WTC11 (cell line): Measurements from ENCODE around the gene ERICH6B. TPM values are rescaled to one million over a fixed set of nuclear protein-coding genes. Genes with fewer than 3 reads are reported as not detected.

ENCODE experiments used
- ATAC-seq: fragments of 200-7000 bp; cut with Tn5 transposase; 2 replicates; pipeline ENCODE4 v1.10.0; 2021; ENCODE audit warnings: mild to moderate bottlenecking, moderate library complexity
- CTCF ChIA-PET: fragments of 300-600 bp; sonication (Branson Sonifier 250); formaldehyde crosslinking; loops from one replicate; lab custom pipeline; 2021; ENCODE audit warnings: antibody characterized with exemption; lab: Charles Lee
- POLR2A ChIA-PET: fragments of 350-600 bp; sonication (Branson Sonifier 250); formaldehyde crosslinking; loops from one replicate; lab custom pipeline; 2021; ENCODE audit warnings: antibody characterized with exemption; lab: Charles Lee
- DNase-seq: peaks from one replicate; pipeline ENCODE4 v3.0.0; 2021; ENCODE audit warnings: low spot score
- H3K27ac Mint-ChIP-seq: 2 replicates; pipeline ENCODE4 v1.8.0; 2021; ENCODE audit warnings: mixed read lengths
- H3K27me3 Mint-ChIP-seq: 2 replicates; pipeline ENCODE4 v1.8.0; 2021; ENCODE audit warnings: low read depth, mild to moderate bottlenecking, moderate library complexity, mixed read lengths
- H3K36me3 Mint-ChIP-seq: 2 replicates; pipeline ENCODE4 v1.8.0; 2021; ENCODE audit warnings: mixed read lengths
- H3K4me1 Mint-ChIP-seq: 2 replicates; pipeline ENCODE4 v1.8.0; 2022; ENCODE audit warnings: mixed read lengths
- H3K4me3 Mint-ChIP-seq: 2 replicates; pipeline ENCODE4 v1.8.0; 2021; ENCODE audit warnings: mild to moderate bottlenecking, moderate library complexity, mixed read lengths
- H3K9me3 Mint-ChIP-seq: 2 replicates; pipeline ENCODE4 v1.8.0; 2021; ENCODE audit warnings: mixed read lengths
- AR ChIP-seq: fragments of 250-450 bp; sonication (Bioruptor Pico); IDR thresholded peaks from 2 replicates; pipeline ENCODE4 v1.9.0; 2021; ENCODE audit warnings: mild to moderate bottlenecking
- ATF3 ChIP-seq: sonication (generic); formaldehyde crosslinking; conservative IDR thresholded peaks from 2 replicates; pipeline ENCODE4 v1.8.1; 2022; ENCODE audit warnings: mild to moderate bottlenecking, missing genetic modification reagents
- CREM ChIP-seq: sonication (generic); formaldehyde crosslinking; IDR thresholded peaks from 2 replicates; pipeline ENCODE4 v1.8.1; 2022; ENCODE audit warnings: mild to moderate bottlenecking, missing genetic modification reagents, moderate library complexity
- E2F4 ChIP-seq: sonication (generic); formaldehyde crosslinking; IDR thresholded peaks from 2 replicates; pipeline ENCODE4 v1.8.1; 2022; ENCODE audit warnings: low read depth, mild to moderate bottlenecking, moderate library complexity, missing genetic modification reagents, borderline replicate concordance
- FOXP4 ChIP-seq: sonication (generic); formaldehyde crosslinking; IDR thresholded peaks from 2 replicates; pipeline ENCODE4 v1.8.0; 2022; ENCODE audit warnings: mild to moderate bottlenecking, missing genetic modification reagents
- GABPB1 ChIP-seq: sonication (generic); formaldehyde crosslinking; IDR thresholded peaks from 2 replicates; pipeline ENCODE4 v1.8.1; 2023; ENCODE audit warnings: mild to moderate bottlenecking, missing genetic modification reagents
- GRHL2 ChIP-seq: fragments of 250-450 bp; sonication (Bioruptor Pico); IDR thresholded peaks from 2 replicates; pipeline ENCODE4 v1.8.0; 2022; ENCODE audit warnings: mild to moderate bottlenecking, moderate library complexity; ENCODE audit not compliant: insufficient replicate concordance, severe bottlenecking
- HMGXB4 ChIP-seq: sonication (generic); formaldehyde crosslinking; IDR thresholded peaks from 2 replicates; pipeline ENCODE4 v1.8.1; 2023; ENCODE audit warnings: mild to moderate bottlenecking, moderate library complexity, missing genetic modification reagents
- JUN ChIP-seq: sonication (generic); formaldehyde crosslinking; IDR thresholded peaks from 2 replicates; pipeline ENCODE4 v1.8.0; 2023; ENCODE audit warnings: mild to moderate bottlenecking, missing genetic modification reagents
- KAT7 ChIP-seq: sonication (generic); formaldehyde crosslinking; IDR thresholded peaks from 2 replicates; pipeline ENCODE4 v1.8.1; 2023; ENCODE audit warnings: missing genetic modification reagents, mild to moderate bottlenecking, borderline replicate concordance
- MYBL2 ChIP-seq: sonication (generic); formaldehyde crosslinking; IDR thresholded peaks from 2 replicates; pipeline ENCODE4 v1.8.1; 2023; ENCODE audit warnings: mild to moderate bottlenecking, moderate library complexity, missing genetic modification reagents
- NFATC4 ChIP-seq: fragments of 250-450 bp; sonication (Bioruptor Pico); IDR thresholded peaks from 2 replicates; pipeline ENCODE4 v1.9.0; 2021; ENCODE audit warnings: mild to moderate bottlenecking
- PRDM15 ChIP-seq: sonication (generic); formaldehyde crosslinking; IDR thresholded peaks from 2 replicates; pipeline ENCODE4 v1.8.0; 2022; ENCODE audit warnings: missing genetic modification reagents
- SMAD3 ChIP-seq: sonication (generic); formaldehyde crosslinking; IDR thresholded peaks from 2 replicates; pipeline ENCODE4 v1.8.0; 2022; ENCODE audit warnings: missing genetic modification reagents, mild to moderate bottlenecking, borderline replicate concordance
- SP1 ChIP-seq: sonication (generic); formaldehyde crosslinking; conservative IDR thresholded peaks from 2 replicates; pipeline ENCODE4 v1.8.1; 2022; ENCODE audit warnings: missing genetic modification reagents
- ZBTB43 ChIP-seq: sonication (generic); formaldehyde crosslinking; IDR thresholded peaks from 2 replicates; pipeline ENCODE4 v1.8.1; 2023; ENCODE audit warnings: mild to moderate bottlenecking, missing genetic modification reagents
- ZNF416 ChIP-seq: fragments of 250-450 bp; sonication (Bioruptor Pico); IDR thresholded peaks from 2 replicates; pipeline ENCODE4 v1.9.0; 2021; ENCODE audit warnings: mild to moderate bottlenecking, inconsistent platforms
- total RNA-seq: library from RNA; stranded (reverse); gene quantifications from 3 replicates; pipeline ENCODE4 v1.2.3, GENCODE V29; 2021

Gene ERICH6B
- total RNA-seq, 1 experiment from 2014 or later: not detected

- ATAC-seq: no peak
- H3K36me3 Mint-ChIP-seq: peaks cover 19% of the 10 kb centered on the region
- H3K27ac Mint-ChIP-seq: no peak overlapping the region
- H3K9me3 Mint-ChIP-seq: no peaks in the 10 kb centered on the region
- H3K4me1 Mint-ChIP-seq: no peaks in the 10 kb centered on the region
- ChIA-PET POLR2A (no interaction called here), CTCF (no interaction called here)
- H3K27me3 Mint-ChIP-seq: no peaks in the 10 kb centered on the region
- H3K4me3 Mint-ChIP-seq: no peak overlapping the region
- DNase-seq: no peak
- TF ChIP-seq FOXP4 (no peak), HMGXB4 (no peak), GRHL2 (CRISPR knock-in tag) (no peak), SP1 (no peak), NFATC4 (CRISPR knock-in tag) (no peak), CREM (CRISPR knock-in tag) (no peak), ZBTB43 (CRISPR knock-in tag) (no peak), KAT7 (CRISPR knock-in tag) (no peak), MYBL2 (CRISPR knock-in tag) (no peak), GABPB1 (CRISPR knock-in tag) (no peak), ZNF416 (CRISPR knock-in tag) (no peak), JUN (CRISPR knock-in tag) (no peak), ATF3 (no peak), PRDM15 (CRISPR knock-in tag) (no peak), SMAD3 (CRISPR knock-in tag) (no peak), E2F4 (CRISPR knock-in tag) (no peak), AR (CRISPR knock-in tag) (no peak)
Observed at GRCh38 chr13:45536224-45536623, 79.3 kb downstream of the ERICH6B start.
